SK-N-SH (cell line): ENCODE measurements around the gene TMEM9. TPM values are rescaled to one million over a fixed set of nuclear protein-coding genes. Genes with fewer than 3 reads are reported as not detected.

Experiments
- CTCF ChIA-PET: fragments of 300-600, 350-600 bp; formaldehyde crosslinking; extraction: SDS; loops from one replicate; lab custom pipeline; 2021; lab: Yijun Ruan, JAX
- POLR2A ChIA-PET: fragments of 350-600 bp; sonication (Branson Sonifier 250); formaldehyde crosslinking; extraction: SDS; loops from one replicate; lab custom pipeline; 2020; ENCODE audit warnings: antibody characterized with exemption, inconsistent platforms; lab: Yijun Ruan, JAX
- DNase-seq: peaks from one replicate; pipeline ENCODE4 v3.0.0; 2012
- H2AFZ ChIP-seq: fragments of 200-600 bp; sonication (generic); 2 replicates; pipeline ENCODE4 v1.8.1; 2016; ENCODE audit warnings: antibody characterized with exemption, mild to moderate bottlenecking, low read depth
- H3F3A ChIP-seq: fragments of 200-600 bp; sonication (generic); replicated peaks from 2 replicates; pipeline ENCODE3; 2016; ENCODE audit warnings: antibody characterized with exemption, mild to moderate bottlenecking; ENCODE audit not compliant: insufficient read depth
- H3K27ac ChIP-seq, 2 experiments: fragments of 200-500 bp in 1 of 2; fragments of 200-600 bp in 1 of 2; sonication (Bioruptor generic) in 1 of 2; sonication (generic), shearing (Covaris generic) in 1 of 2; 2 replicates each; pipeline versions ENCODE4 v1.5.1 to v1.6.1; 2014 to 2016; ENCODE audit warnings: low read depth in 2 of 2, inconsistent platforms in 1 of 2, low read length in 1 of 2, mild to moderate bottlenecking in 1 of 2, mixed read lengths in 1 of 2
- H3K27me3 ChIP-seq: fragments of 200-600 bp; sonication (generic), shearing (Covaris generic); 2 replicates; pipeline ENCODE4 v1.6.1; 2016; ENCODE audit warnings: mixed run types; ENCODE audit not compliant: insufficient read depth
- H3K36me3 ChIP-seq, 2 experiments: fragments of 200-500 bp in 1 of 2; fragments of 200-600 bp in 1 of 2; sonication (Bioruptor generic) in 1 of 2; sonication (generic) in 1 of 2; replicated peaks in 1 of 2; 2 replicates each; pipeline versions ENCODE3 to v1.5.1; 2014 to 2016; ENCODE audit warnings: low read length in 1 of 2, mild to moderate bottlenecking in 1 of 2; ENCODE audit not compliant: insufficient read depth in 2 of 2, control insufficient read depth in 1 of 2
- H3K4me1 ChIP-seq, 2 experiments: fragments of 200-500 bp in 1 of 2; fragments of 200-600 bp in 1 of 2; sonication (Bioruptor generic) in 1 of 2; sonication (generic), shearing (Covaris generic) in 1 of 2; 2 replicates each; pipeline versions ENCODE4 v1.5.1 to v1.6.1; 2014 to 2016; ENCODE audit warnings: low read depth in 1 of 2, low read length in 1 of 2, mixed run types in 1 of 2; ENCODE audit not compliant: insufficient read depth in 2 of 2, control insufficient read depth in 1 of 2
- H3K4me2 ChIP-seq: fragments of 200-600 bp; sonication (generic), shearing (Covaris generic); 2 replicates; pipeline ENCODE4 v1.6.1; 2017; ENCODE audit warnings: mixed run types
- H3K4me3 ChIP-seq, 2 experiments: fragments of 200-500 bp in 1 of 2; fragments of 200-600 bp in 1 of 2; sonication (Bioruptor generic) in 1 of 2; sonication (generic), shearing (Covaris generic) in 1 of 2; 2 replicates each; pipeline versions ENCODE4 v1.5.1 to v1.8.1; 2014 to 2016; ENCODE audit warnings: low read depth in 2 of 2, inconsistent platforms in 1 of 2, low read length in 1 of 2, mild to moderate bottlenecking in 1 of 2, mixed read lengths in 1 of 2, moderate library complexity in 1 of 2
- H3K79me2 ChIP-seq: fragments of 200-600 bp; sonication (generic); 2 replicates; pipeline ENCODE4 v1.8.1; 2017; ENCODE audit warnings: mild to moderate bottlenecking; ENCODE audit not compliant: insufficient read depth
- H3K9ac ChIP-seq: fragments of 200-600 bp; sonication (generic); 2 replicates; pipeline ENCODE4 v1.6.1; 2017; ENCODE audit warnings: mixed run types
- H3K9me2 ChIP-seq: fragments of 200-600 bp; sonication (generic); 2 replicates; pipeline ENCODE4 v1.6.1; 2017; ENCODE audit warnings: mixed run types
- H3K9me3 ChIP-seq: fragments of 200-600 bp; sonication (generic); 2 replicates; pipeline ENCODE4 v1.6.1; 2017; ENCODE audit warnings: mixed run types, mild to moderate bottlenecking, moderate library complexity
- H4K20me1 ChIP-seq: fragments of 200-600 bp; sonication (generic); 2 replicates; pipeline ENCODE4 v1.6.1; 2017; ENCODE audit warnings: mild to moderate bottlenecking, mixed run types; ENCODE audit not compliant: insufficient read depth
- EP300 ChIP-seq, 2 experiments: IDR thresholded peaks; 2 replicates each; pipeline versions ENCODE4 v1.4.0 to v1.6.1; 2012; ENCODE audit warnings: borderline replicate concordance in 1 of 2, low read depth in 1 of 2, low read length in 1 of 2
- FOXJ3 ChIP-seq: sonication (generic); formaldehyde crosslinking; IDR thresholded peaks from 2 replicates; pipeline ENCODE4 v1.5.1; 2020; ENCODE audit warnings: mild to moderate bottlenecking, missing genetic modification reagents
- JUND ChIP-seq: IDR thresholded peaks from 2 replicates; pipeline ENCODE4 v1.4.0; 2012
- PBX3 ChIP-seq: IDR thresholded peaks from 2 replicates; pipeline ENCODE4; 2012
- POLR2AphosphoS5 ChIP-seq: IDR thresholded peaks from 2 replicates; pipeline ENCODE4 v1.6.1; 2012; ENCODE audit warnings: low read depth, low read length
- RAD21 ChIP-seq: IDR thresholded peaks from 2 replicates; pipeline ENCODE4 v1.6.1; 2012; ENCODE audit warnings: mild to moderate bottlenecking, low read length
- RCOR1 ChIP-seq: fragments of 150-350 bp; IDR thresholded peaks from 2 replicates; pipeline ENCODE4 v1.6.1; 2017; ENCODE audit warnings: antibody characterized with exemption, low read length
- SIN3A ChIP-seq: IDR thresholded peaks from 2 replicates; pipeline ENCODE4 v1.6.1; 2012; ENCODE audit warnings: low read depth, mild to moderate bottlenecking, low read length, moderate library complexity, borderline replicate concordance
- TEAD4 ChIP-seq: IDR thresholded peaks from 2 replicates; pipeline ENCODE4 v1.4.0; 2012; ENCODE audit warnings: mild to moderate bottlenecking, borderline replicate concordance; ENCODE audit not compliant: insufficient read depth
- USF1 ChIP-seq: IDR thresholded peaks from 2 replicates; pipeline ENCODE4 v1.4.0; 2012; ENCODE audit warnings: low read depth, borderline replicate concordance
- USF2 ChIP-seq: fragments of 150-350 bp; IDR thresholded peaks from 2 replicates; pipeline ENCODE4 v1.6.1; 2017; ENCODE audit warnings: antibody characterized with exemption, low read length, low read depth, borderline replicate concordance
- WGBS: methylation state at CpG from one replicate; pipeline ENCODE4 v1.1.6; 2017; ENCODE audit warnings: low lambda C conversion rate; 5-methylcytosine and 5-hydroxymethylcytosine counted together
- polyA plus RNA-seq, 3 experiments: library from polyadenylated mRNA; depleted of rRNA; stranded (reverse); fragments of >200 nt; gene quantifications; 2 replicates each; pipeline ENCODE4 v1.2.3, GENCODE V29; 2012

The TMEM9 gene
- polyA plus RNA-seq, 1 of the 3 experiments (the other 2 are of a cell fraction): 126 TPM

- 38% methylated on average over 3 of the region's 3 CpGs for WGBS
- no peaks in the 10 kb centered on the region for H4K20me1 ChIP-seq
- H3K36me3 ChIP-seq: no peaks in the 10 kb centered on the region
- POLR2A ChIA-PET: no interaction called here
- no peaks in the 10 kb centered on the region for H3K9me3 ChIP-seq
- no peak overlapping the region for H3K9ac ChIP-seq
- no peak for DNase-seq
- CTCF ChIA-PET: no interaction called here
- H3K4me1 ChIP-seq: no peaks in the 10 kb centered on the region
- TF ChIP-seq USF1 (no peak), EP300 (IDR thresholded peaks at IDR 0.05; ENCODE audit: borderline replicate concordance in 1 of 2, low read depth in 1 of 2, low read length in 1 of 2) (no peak), SIN3A (no peak), JUND (no peak), FOXJ3 (no peak), POLR2AphosphoS5 (no peak), TEAD4 (no peak), USF2 (no peak)
- H3F3A ChIP-seq: no peaks in the 10 kb centered on the region
- peaks cover 18% of the 10 kb centered on the region for H3K27me3 ChIP-seq
- H3K9me2 ChIP-seq: no peaks in the 10 kb centered on the region
- no peak overlapping the region for H3K4me2 ChIP-seq
- no peak overlapping the region for H3K4me3 ChIP-seq
- no peak overlapping the region for H3K27ac ChIP-seq
- H2AFZ ChIP-seq: no peak overlapping the region
- no peaks in the 10 kb centered on the region for H3K79me2 ChIP-seq
These were observed 61.5 kb downstream of the TMEM9 start for GRCh38 chr1:201092738-201093137.

GRCh38 chr1:201091256-201091655 lies 63.0 kb downstream of the TMEM9 start:
- H4K20me1 ChIP-seq: no peaks in the 10 kb centered on the region
- H3K27ac ChIP-seq: no peak overlapping the region
- H2AFZ ChIP-seq: no peak overlapping the region
- DNase-seq: no peak
- no peaks in the 10 kb centered on the region for H3F3A ChIP-seq
- H3K27me3 ChIP-seq: peaks cover 13% of the 10 kb centered on the region; the same call in 1 of the 2 replicates
- no peaks in the 10 kb centered on the region for H3K79me2 ChIP-seq
- H3K4me1 ChIP-seq: no peaks in the 10 kb centered on the region
- no peaks in the 10 kb centered on the region for H3K9me3 ChIP-seq
- TF ChIP-seq RAD21: no peak
- TF ChIP-seq PBX3: no peak
- no peak for TF ChIP-seq RCOR1
- no peak overlapping the region for H3K4me3 ChIP-seq
- no peak overlapping the region for H3K4me2 ChIP-seq
- WGBS: 76% methylated on average over 2 of the region's 4 CpGs
- no peaks in the 10 kb centered on the region for H3K9me2 ChIP-seq
- no peaks in the 10 kb centered on the region for H3K36me3 ChIP-seq
- no peak overlapping the region for H3K9ac ChIP-seq
- ChIA-PET CTCF (interaction anchor here (1.0 kb wide), 1 partner anchor 23 kb away, joined by 3 read pairs; no protein-coding TSS in a partner anchor), POLR2A (no interaction called here)
